ENCODE data around the gene FOLR1.

Gene FOLR1

DNA sequence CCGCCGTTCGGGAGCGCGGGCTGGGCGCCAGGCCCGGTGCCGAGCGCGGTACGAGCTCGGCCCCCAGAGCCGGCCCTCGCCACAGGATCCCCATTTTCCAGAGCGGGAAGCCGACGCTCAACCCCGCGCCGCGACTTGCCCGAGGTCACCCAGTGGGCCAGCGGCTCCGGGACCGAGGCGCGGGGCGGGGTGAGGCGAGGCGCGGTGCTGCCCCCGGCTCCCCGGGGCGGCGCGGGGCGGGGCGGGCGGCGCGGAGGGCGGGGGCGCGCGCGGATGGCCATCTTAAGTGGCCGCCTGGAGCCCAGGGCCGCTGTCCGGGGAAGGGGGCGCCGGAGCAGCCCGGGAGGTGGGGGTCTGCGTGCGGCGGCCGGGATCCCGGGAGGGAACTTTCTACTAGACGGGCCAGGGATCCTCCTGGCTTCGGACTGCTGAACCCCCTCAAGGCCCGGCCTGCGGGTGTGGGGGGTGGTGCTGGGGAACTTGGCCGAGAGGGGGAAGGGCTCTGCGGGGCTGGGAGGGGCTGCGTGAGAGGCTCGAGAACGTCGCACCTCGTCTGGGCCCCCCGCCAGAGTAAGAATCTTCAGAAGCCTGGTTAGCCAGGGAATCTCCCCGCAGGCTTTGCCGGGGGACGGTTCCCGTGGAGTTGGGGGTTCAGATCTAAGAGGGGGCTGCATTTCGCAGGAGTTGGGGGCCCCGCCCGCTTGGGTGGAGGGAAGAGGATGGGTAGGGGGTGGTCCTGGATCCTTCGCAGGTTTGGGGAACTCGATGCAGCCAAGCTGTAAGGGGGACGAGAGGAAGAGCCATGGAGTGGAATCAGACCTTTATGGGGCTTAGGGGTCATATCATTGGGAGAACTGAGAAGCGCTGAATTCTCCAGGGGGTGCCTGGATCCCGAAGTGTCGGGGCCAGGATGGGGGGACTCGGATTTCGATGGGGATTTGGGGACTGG, 31.9 kb downstream of the FOLR1 start:
- DNase-seq (ENCODE audit: low spot score), result no peak

DNA sequence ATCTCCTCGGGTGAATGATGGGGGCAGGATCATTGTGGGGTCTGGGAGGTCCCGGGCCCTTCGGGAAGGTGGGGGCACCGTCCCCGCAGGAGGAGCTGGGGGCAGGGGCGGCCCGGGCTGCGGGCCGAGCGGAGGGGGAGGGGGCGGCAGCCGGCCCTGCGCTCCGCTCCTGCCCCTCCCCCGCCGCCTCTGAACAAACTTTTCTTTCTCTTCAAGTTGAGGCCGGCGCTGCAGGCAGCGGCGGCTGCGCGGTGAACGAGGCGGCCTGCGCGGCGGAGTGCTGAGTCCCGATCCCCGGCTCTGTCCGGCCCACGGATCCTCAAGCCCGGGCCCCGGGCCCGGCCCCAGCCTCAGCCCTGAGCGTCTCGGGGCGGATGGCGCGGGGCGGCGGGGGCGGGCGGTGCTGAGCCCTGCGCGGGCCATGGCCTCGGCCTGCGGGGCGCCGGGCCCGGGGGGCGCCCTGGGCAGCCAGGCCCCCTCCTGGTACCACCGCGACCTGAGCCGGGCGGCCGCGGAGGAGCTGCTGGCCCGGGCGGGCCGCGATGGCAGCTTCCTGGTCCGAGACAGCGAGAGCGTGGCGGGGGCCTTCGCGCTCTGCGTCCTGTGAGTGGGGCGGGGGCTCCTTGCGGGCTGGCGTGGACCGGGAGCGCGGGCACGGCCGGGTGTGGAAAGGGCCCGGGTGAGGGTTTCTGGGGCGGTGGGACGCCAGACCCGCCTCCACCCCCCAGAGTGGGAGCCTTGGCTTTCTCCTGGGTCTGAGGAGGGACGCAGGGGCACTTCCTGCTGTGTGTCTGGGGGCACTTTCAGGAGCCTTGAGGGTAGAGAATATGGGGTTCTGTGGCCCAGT, 32.8 kb downstream of the FOLR1 start, which contains the start of gene INPPL1:
INPPL1 (plus strand) TSS at position 204 of the 847 bp plus-strand sequence; CDS start at position 422, 218 bp downstream.
- no peak for DNase-seq (ENCODE audit: low spot score)

DNA sequence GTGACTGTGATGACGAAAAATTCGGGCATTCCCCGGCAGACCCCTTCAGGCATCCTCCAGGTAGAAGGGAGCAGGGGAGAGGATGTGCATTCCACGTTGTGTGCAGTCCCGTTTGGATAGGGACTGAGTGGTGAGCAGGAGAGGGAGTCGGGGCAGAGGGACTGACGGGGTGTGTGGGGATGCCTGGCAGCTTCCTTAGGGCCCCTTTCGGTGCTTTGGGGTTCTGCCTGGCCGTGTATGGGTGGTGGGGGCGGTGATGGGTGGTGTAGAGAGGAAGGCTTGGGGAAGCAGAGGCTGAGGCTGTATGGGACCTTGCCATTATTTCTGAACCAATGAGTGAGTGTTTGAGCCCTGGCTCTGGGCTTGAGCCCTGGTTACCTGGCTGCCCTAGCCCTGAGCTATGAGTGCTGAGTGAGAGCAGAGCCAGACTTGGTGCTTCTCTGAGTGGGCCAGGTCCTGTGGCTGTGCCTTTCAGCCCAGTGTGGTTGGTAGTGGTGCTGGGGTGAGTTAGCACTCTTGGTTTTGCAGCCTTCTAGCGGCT, 33.5 kb downstream of the FOLR1 start:
- DNase-seq (ENCODE audit: low spot score), result no peak

DNA sequence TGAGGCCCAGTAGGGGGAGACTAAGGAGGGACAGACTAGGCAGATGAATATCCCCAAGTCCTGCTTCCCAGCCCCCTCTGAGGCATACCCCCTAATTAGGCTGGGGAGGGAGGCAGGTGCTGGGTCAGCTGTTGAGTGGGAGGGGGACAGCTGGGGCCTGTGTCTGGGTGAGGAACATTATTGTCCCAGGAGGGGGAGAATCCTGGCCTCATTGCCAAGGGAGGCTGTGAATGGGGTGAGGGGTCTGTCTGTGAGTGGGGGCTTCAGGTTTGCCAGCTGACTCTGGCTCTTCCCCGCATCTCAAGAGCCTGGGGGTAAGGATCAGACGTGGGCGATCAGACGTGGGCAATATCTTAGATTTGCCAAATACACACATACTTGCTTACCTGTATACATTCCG, 34.8 kb downstream of the FOLR1 start:
- DNase-seq (ENCODE audit: low spot score), result no peak

DNA sequence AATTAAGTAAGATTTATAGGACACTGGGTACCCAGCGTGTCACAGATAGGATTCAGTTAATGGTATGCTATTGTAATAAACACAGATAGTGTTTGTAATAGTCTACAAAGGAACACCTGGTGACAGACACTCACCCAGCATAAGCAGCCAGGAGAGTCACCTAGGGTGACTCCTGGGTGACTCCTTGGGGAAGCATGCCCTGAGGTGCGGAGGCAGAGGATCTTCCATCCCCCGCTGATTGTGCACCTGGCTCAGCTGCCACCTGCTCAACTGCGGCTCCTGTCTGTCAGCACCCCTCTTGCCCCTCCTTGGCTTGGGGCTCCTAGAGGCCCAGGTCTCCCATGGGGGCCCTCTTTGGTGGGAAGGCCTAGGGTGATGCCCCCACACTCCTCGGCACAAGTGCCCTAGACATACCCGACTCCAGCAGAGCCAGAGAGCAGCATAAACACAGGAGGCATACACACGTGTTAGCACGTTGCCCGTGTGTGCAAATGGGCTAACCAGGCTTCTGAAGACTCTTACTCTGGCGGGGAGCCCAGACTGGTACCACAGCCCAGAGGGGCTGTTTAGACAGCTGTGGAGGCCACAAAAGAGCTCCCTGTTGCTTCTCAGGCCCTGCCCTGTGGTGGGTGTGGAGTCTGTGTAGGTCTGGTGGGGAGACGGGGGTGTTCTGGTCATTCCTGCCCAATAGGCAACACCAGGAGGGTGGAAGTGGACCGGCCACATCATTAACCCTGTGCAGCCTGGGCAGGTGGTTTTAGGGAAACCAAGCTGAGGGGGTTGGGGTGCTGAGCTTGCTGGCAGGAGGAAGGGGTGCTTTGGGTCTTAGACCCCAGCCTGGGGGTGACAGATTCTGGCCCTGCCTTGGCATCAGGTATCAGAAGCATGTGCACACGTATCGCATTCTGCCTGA, 35.6 kb downstream of the FOLR1 start:
- no peak for DNase-seq (ENCODE audit: low spot score)

DNA sequence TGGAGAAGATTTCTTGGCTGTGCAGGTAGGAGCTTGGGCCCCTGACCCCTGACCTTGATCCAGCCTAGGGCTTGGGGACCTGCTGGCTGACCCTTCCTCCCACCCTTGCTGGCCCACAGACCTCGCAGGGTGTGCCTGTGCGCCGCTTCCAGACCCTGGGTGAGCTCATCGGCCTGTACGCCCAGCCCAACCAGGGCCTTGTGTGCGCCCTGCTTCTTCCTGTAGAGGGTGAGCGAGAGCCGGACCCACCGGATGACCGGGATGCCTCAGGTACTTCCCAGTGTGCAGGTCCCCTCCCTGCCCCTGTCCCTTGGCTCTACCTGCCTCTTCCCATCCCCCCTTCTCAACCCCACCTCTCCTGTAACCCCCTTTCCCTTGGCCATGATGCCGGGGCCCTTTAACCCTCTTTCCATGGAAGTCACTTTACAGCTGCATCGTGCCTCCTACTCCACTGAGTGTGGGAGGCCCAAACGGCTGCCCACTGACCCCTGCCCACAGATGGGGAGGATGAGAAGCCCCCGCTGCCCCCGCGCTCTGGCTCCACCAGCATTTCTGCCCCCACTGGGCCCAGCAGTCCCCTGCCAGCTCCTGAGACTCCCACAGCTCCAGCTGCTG, 36.4 kb downstream of the FOLR1 start:
- no peak for DNase-seq (ENCODE audit: low spot score)

DNA sequence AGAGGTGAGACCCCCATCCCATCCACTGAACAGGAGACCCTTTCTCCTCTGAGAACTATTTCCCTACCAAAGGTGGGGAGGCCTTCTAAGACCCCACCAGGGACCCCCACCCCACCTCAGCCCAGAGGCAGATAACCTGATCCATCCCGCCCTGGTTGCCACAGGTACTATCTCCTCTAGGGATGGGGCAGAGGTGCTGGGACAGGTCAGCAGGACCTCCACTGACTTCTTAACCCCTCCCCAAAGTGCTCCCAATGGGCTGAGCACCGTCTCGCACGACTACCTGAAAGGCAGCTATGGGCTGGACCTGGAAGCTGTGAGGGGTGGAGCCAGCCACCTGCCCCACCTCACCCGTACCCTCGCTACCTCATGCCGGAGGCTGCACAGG, 36.9 kb downstream of the FOLR1 start:
- DNase-seq (ENCODE audit: low spot score), result no peak

DNA sequence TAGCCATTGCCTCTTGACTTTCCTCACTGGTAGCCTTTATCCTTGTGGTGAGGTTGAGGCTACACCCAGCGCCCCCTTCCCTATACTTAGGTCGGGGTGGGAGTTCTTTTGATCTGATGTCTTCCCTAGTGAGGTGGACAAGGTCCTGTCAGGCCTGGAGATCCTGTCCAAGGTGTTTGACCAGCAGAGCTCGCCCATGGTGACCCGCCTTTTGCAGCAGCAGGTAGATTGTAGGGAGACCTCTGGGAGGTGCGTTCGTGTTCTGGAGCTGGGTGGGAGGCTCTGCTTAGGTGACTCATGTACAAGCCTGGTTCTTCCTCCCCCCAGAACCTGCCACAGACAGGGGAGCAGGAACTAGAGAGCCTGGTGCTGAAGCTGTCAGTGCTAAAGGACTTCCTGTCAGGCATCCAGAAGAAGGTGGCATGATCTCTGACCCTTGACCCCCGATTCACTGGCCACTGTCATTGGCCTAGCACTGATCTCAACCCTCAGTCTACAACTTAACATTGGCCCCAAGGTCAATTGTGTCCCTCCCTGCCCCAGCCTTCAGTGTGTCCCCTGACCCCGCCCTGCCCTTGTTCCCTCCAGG, 37.5 kb downstream of the FOLR1 start:
- DNase-seq (ENCODE audit: low spot score), result no peak

DNA sequence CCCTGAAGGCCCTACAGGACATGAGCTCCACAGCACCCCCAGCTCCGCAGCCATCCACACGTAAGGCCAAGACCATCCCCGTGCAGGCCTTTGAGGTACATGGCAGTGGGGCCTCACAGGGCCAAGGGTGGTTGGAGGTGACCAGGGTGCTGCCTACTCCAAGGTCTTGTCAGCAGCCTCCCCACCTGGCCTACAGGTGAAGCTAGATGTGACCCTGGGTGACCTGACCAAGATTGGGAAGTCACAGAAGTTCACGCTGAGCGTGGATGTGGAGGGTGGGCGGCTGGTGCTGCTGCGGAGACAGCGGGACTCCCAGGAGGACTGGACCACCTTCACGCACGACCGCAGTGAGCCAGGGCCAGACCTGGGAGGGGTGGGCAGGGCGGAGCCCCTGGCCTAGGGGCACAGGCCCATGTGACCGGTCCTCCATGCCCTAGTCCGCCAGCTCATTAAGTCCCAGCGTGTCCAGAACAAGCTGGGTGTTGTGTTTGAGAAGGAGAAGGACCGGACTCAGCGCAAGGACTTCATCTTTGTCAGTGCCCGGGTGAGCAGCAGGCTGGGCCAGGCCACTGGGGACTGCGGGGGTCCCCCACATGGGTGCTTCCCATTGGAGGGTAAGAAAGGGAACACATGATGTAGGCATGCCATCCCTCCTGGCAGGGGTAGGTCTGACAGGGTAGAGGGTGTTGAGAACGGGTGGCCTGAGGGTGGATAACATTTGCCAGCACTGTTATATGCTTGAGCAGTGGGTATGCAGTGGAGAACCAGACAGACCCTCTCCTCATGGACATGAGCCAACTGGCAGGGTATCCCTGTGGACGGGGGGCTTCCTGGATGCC, 38.2 kb downstream of the FOLR1 start:
- DNase-seq (ENCODE audit: low spot score), result no peak

DNA sequence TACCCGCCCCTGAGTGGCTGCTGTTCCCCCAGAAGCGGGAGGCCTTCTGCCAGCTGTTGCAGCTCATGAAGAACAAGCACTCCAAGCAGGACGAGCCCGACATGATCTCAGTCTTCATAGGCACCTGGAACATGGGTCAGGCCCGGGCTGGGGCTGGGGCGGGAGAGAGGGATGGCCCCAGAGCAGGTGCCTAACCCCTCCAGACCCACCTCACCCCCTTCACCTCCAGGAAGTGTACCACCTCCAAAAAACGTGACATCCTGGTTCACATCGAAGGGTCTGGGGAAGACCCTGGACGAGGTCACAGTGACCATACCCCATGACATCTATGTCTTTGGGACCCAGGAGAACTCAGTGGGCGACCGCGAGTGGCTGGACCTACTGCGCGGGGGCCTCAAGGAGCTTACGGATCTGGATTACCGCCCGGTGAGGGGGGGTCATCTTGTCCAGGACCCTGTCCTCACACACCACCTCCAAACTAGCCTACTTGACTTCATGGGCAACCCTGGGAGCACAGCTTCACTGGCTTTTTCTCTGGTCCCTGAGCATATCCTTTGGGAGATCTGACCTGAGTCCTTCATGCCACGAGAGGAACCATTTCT, 38.9 kb downstream of the FOLR1 start:
- DNase-seq (ENCODE audit: low spot score), result no peak

DNA sequence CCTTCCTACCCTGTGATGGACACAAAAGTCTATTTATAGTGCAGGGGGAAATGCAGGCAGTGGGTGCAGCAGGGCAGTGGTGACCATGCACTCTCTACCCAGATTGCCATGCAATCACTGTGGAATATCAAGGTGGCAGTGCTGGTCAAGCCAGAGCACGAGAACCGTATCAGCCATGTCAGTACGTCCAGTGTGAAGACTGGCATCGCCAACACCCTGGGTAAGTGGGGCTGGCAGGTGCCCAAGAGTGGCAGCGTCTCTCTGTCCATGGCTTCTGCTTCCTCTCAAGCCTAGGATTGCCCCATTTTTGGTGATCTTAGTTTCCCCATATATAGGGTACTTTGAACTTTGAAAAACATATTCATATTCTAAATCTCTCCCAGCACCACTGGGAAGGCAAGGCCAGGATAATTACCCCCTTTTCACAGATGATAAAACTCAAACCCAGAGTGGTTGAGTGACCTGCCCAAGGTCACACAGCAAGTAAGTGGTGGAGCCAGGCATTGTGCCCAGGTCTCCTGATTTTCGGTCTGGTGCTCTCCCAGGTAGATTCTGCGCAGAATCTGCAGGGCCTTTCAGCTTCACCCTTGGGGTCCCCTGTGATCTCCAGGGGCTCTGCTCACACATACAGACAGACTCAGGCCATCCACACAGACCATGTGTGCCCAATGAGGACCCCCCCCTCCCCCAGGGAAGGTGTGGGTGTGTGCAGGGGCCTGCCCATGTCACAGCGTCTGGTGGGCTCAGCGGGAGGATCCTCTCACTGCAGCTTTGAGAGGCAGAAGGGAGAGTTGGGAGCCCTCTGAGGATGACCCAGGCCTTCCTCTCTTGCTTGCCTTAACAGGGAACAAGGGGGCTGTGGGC, 39.7 kb downstream of the FOLR1 start:
- no peak for DNase-seq (ENCODE audit: low spot score)

DNA sequence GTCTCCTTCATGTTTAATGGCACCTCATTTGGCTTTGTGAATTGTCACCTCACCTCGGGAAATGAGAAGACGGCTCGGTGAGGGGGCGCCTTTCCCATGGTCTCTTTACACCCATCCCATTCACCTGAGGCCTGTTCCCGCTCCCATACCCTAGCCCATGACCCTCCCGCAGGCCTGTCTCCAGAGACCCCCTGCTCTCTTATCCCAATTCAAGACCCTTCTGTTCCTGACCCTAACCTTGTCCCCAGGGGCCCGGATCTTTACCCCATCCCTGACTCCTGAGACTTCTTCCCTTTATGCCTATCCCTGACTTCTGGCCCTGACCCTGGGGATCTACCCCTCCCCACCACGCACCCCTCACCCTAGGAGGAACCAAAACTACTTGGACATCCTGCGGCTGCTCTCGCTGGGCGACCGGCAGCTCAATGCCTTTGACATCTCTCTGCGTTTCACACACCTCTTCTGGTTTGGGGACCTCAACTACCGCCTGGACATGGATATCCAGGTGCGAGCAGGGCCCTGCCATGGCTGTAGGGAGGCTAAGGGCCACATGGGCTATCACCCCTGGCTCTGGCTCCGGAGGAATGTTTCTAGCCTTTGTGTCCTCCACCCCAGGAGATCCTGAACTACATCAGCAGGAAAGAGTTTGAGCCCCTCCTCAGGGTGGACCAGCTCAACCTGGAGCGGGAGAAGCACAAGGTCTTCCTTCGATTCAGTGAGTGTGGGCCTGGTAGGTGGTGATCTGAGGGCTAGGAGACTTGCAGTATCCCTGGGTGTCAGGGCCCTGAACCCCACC, 40.5 kb downstream of the FOLR1 start:
- DNase-seq (ENCODE audit: low spot score), result no peak

DNA sequence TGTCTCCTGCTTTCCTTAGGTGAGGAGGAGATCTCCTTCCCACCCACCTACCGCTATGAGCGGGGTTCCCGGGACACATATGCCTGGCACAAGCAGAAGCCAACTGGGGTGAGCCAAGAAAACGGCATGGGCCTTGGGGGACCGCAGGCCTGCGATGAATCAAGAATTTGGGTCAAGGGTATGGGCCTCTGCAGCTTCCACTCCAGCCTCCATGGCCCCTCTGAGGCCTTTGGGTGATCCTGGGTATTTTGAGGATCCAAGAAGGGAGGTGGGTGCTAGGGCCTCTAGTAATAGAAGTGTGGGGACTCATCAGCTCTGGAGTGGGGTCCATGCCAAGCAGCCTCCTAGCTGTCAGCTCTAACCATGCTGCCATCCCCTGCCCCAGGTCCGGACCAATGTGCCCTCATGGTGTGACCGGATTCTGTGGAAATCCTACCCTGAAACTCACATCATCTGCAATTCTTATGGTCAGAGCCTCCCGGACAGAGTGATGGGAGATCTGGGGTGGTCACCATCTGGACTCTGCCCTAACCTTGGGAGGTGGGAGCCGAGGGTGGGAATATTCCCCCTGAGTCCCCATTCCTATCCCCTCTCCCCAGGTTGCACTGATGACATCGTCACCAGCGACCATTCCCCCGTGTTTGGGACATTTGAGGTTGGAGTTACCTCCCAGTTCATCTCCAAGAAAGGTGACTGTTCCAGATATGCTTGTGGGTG, 41.3 kb downstream of the FOLR1 start:
- no peak for DNase-seq (ENCODE audit: low spot score)

DNA sequence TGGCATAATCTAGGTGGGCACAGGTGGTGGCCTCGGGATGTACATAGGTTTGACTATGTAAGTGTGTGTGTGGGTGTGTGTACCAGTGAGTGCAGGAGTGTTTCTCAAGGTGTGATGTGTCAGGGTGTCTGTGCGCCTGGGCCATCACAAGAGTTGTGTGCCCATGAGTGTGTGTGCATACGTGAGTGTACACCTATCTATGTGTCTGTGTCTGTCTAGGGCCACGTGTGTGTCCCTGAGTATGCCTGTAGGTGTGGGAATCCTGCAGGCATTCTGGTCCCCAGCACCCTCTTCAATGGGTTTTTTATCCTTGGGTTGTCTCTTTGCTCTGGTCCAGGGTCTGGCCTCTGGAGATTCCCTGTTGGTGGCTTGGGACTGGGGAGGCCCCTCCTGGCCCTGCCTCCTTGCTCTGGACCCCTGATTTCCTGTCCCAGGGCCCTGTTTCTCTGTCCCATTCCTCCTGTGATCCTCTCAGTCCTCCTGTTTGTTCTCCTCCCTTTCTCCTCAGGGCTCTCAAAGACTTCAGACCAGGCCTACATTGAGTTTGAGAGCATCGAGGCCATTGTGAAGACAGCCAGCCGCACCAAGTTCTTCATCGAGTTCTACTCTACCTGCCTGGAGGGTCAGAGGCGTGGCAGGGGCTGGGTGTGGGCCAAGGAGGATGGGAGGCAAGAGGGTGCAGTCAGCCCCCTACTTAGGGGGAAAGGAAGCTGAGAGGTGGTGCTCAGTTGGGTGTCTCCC, 42.0 kb downstream of the FOLR1 start:
- no peak for DNase-seq (ENCODE audit: low spot score)

DNA sequence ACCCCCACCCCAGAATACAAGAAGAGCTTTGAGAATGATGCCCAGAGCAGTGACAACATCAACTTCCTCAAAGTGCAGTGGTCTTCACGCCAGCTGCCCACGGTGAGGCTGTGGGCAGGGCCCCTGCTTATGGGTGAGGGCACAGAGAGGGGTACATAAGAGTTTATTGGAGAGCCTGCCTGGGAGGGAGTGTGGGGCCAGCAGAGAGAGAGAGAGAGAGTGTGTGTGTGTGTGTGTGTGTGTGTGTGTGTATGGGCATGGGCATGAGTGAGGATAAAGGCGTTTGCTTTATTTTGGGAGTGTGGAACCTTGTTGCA, 42.5 kb downstream of the FOLR1 start:
- DNase-seq (ENCODE audit: low spot score), result no peak

DNA sequence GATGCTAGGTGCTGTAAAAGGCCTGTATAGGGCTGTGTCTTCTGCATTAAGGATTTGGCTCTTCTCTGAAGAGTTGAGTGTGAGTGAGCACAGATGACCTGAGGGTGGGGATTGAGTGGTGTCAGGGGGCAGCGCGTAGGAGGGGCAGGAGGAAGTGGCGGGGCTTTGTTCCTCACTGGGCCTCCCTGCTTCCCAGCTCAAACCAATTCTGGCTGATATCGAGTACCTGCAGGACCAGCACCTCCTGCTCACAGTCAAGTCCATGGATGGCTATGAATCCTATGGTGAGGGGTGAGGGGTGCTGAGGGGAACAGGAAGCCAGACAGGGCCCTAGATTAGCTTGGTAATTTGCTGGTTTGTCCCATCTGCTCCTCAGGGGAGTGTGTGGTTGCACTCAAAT, 43.0 kb downstream of the FOLR1 start:
- no peak for DNase-seq (ENCODE audit: low spot score)

All from HuH-7.5 (cell line).